SK-N-SH treated with all-trans-retinoic acid at 6 μM for 48 hours (cell line): ENCODE data around the gene BRINP3.

ENCODE experiments used
- ATAC-seq: fragments of 200-7000 bp; cut with Tn5 transposase; 3 replicates; pipeline ENCODE4 v1.9.1; 2020; ENCODE audit warnings: mild to moderate bottlenecking, moderate library complexity
- ARNTL ChIP-seq: fragments of 450-650 bp; formaldehyde crosslinking; IDR thresholded peaks from 2 replicates; pipeline ENCODE4 v1.5.0; 2020; ENCODE audit warnings: low read depth, mild to moderate bottlenecking, moderate library complexity, borderline replicate concordance
- BACH2 ChIP-seq: fragments of 250-450 bp; sonication (Bioruptor Pico); IDR thresholded peaks from 2 replicates; pipeline ENCODE4 v1.9.0; 2021; ENCODE audit warnings: mild to moderate bottlenecking, borderline replicate concordance
- CREB5 ChIP-seq: fragments of 250-450 bp; sonication (Bioruptor Pico); IDR thresholded peaks from 2 replicates; pipeline ENCODE4 v1.5.1; 2020; ENCODE audit warnings: low read depth, mild to moderate bottlenecking, moderate library complexity
- CSDC2 ChIP-seq: fragments of 250-450 bp; sonication (Bioruptor Pico); IDR thresholded peaks from 2 replicates; pipeline ENCODE4 v1.5.0; 2020; ENCODE audit warnings: mild to moderate bottlenecking, moderate library complexity
- CSRNP3 ChIP-seq: fragments of 250-450 bp; sonication (Bioruptor Pico); IDR thresholded peaks from 2 replicates; pipeline ENCODE4 v1.5.1; 2021; ENCODE audit warnings: mild to moderate bottlenecking, moderate library complexity
- GLIS3 ChIP-seq: fragments of 250-450 bp; sonication (Bioruptor Pico); IDR thresholded peaks from 2 replicates; pipeline ENCODE4 v1.5.0; 2020; ENCODE audit warnings: mild to moderate bottlenecking, moderate library complexity
- ISL1 ChIP-seq: fragments of 250-450 bp; sonication (Bioruptor Pico); IDR thresholded peaks from 2 replicates; pipeline ENCODE4 v2.1.2; 2022; ENCODE audit warnings: mild to moderate bottlenecking, moderate library complexity
- OSR1 ChIP-seq: fragments of 250-450 bp; sonication (Bioruptor Pico); IDR thresholded peaks from 2 replicates; pipeline ENCODE4 v1.8.0; 2022; ENCODE audit warnings: moderate library complexity, mild to moderate bottlenecking, inconsistent platforms
- PATZ1 ChIP-seq: fragments of 250-450 bp; sonication (Bioruptor Pico); IDR thresholded peaks from 2 replicates; pipeline ENCODE4 v1.8.0; 2020; ENCODE audit warnings: mild to moderate bottlenecking, moderate library complexity, borderline replicate concordance
- POU6F1 ChIP-seq: fragments of 250-450 bp; sonication (Bioruptor Pico); IDR thresholded peaks from 2 replicates; pipeline ENCODE4 v1.8.0; 2021; ENCODE audit warnings: low read depth, mild to moderate bottlenecking, moderate library complexity, borderline replicate concordance
- PPARA ChIP-seq: fragments of 250-450 bp; sonication (Bioruptor Pico); IDR thresholded peaks from 2 replicates; pipeline ENCODE4 v1.5.0; 2020; ENCODE audit warnings: mild to moderate bottlenecking, borderline replicate concordance
- RARB ChIP-seq: fragments of 250-450 bp; sonication (Bioruptor Pico); IDR thresholded peaks from 2 replicates; pipeline ENCODE4 v1.8.0; 2021; ENCODE audit warnings: mild to moderate bottlenecking, moderate library complexity
- SNAI2 ChIP-seq: fragments of 250-450 bp; sonication (Bioruptor Pico); IDR thresholded peaks from 2 replicates; pipeline ENCODE4 v1.5.0; 2020; ENCODE audit warnings: mild to moderate bottlenecking, moderate library complexity
- TCF4 ChIP-seq: fragments of 250-450 bp; sonication (Bioruptor Pico); IDR thresholded peaks from 2 replicates; pipeline ENCODE4 v1.8.0; 2021; ENCODE audit warnings: mild to moderate bottlenecking, moderate library complexity, borderline replicate concordance
- TOX ChIP-seq: fragments of 250-450 bp; sonication (Bioruptor Pico); IDR thresholded peaks from 2 replicates; pipeline ENCODE4 v1.8.0; 2021; ENCODE audit warnings: mild to moderate bottlenecking, moderate library complexity, borderline replicate concordance
- TSHZ2 ChIP-seq: fragments of 250-450 bp; sonication (Bioruptor Pico); IDR thresholded peaks from 2 replicates; pipeline ENCODE4 v1.5.0; 2020; ENCODE audit warnings: mild to moderate bottlenecking, moderate library complexity
- ZC3H10 ChIP-seq: fragments of 250-450 bp; sonication (Bioruptor Pico); IDR thresholded peaks from 2 replicates; pipeline ENCODE4 v1.5.1; 2021; ENCODE audit warnings: mild to moderate bottlenecking, moderate library complexity
- ZFP3 ChIP-seq: fragments of 250-450 bp; sonication (Bioruptor Pico); IDR thresholded peaks from 2 replicates; pipeline ENCODE4 v1.5.0; 2020; ENCODE audit warnings: mild to moderate bottlenecking, moderate library complexity
- ZFP30 ChIP-seq: fragments of 450-650 bp; formaldehyde crosslinking; IDR thresholded peaks from 2 replicates; pipeline ENCODE4 v1.5.0; 2022; ENCODE audit warnings: mild to moderate bottlenecking, moderate library complexity
- ZNF565 ChIP-seq: fragments of 450-650 bp; formaldehyde crosslinking; conservative IDR thresholded peaks from 2 replicates; pipeline ENCODE4 v1.5.0; 2020; ENCODE audit warnings: low read depth, mild to moderate bottlenecking, moderate library complexity
- ZNF70 ChIP-seq: fragments of 450-650 bp; formaldehyde crosslinking; IDR thresholded peaks from 2 replicates; pipeline ENCODE4 v1.5.0; 2020; ENCODE audit warnings: mild to moderate bottlenecking, moderate library complexity
- ZNF8 ChIP-seq: fragments of 450-650 bp; formaldehyde crosslinking; IDR thresholded peaks from 2 replicates; pipeline ENCODE4 v1.5.0; 2020; ENCODE audit warnings: mild to moderate bottlenecking, moderate library complexity

The BRINP3 gene

GRCh38 chr1:190475421-190476141 lies 2.1 kb downstream of the BRINP3 start:
- no peak for ATAC-seq
- TF ChIP-seq POU6F1 (CRISPR knock-in tag), result no peak
- no peak for TF ChIP-seq OSR1 (CRISPR knock-in tag)
- TF ChIP-seq CSRNP3 (CRISPR knock-in tag), result no peak
- TF ChIP-seq CSDC2 (CRISPR knock-in tag), result no peak
- no peak for TF ChIP-seq TOX
- TF ChIP-seq TSHZ2 (CRISPR knock-in tag), result no peak
- TF ChIP-seq ZNF70 (CRISPR knock-in tag), result no peak
- no peak for TF ChIP-seq GLIS3 (CRISPR knock-in tag)
- no peak for TF ChIP-seq ARNTL (CRISPR knock-in tag)
- TF ChIP-seq, all 23 proteins: peak for 0

- no peak for ATAC-seq
- TF ChIP-seq TOX, result no peak
- TF ChIP-seq TCF4, result no peak
- TF ChIP-seq BACH2 (CRISPR knock-in tag), result no peak
- no peak for TF ChIP-seq ZNF565 (CRISPR knock-in tag)
- TF ChIP-seq ZFP3 (CRISPR knock-in tag), result no peak
- TF ChIP-seq PATZ1 (CRISPR knock-in tag), result no peak
- TF ChIP-seq ZNF70 (CRISPR knock-in tag), result no peak
- TF ChIP-seq, all 23 proteins: peak for 0
Observed at GRCh38 chr1:190474650-190475211, 2.9 kb downstream of the BRINP3 start.

- TF ChIP-seq CSDC2 (CRISPR knock-in tag) (no peak), CSRNP3 (CRISPR knock-in tag) (no peak), TOX (no peak), ZNF8 (CRISPR knock-in tag) (no peak), ARNTL (CRISPR knock-in tag) (no peak), CREB5 (CRISPR knock-in tag) (no peak), TSHZ2 (CRISPR knock-in tag) (no peak), RARB (CRISPR knock-in tag) (no peak), ZNF70 (CRISPR knock-in tag) (no peak), ZC3H10 (CRISPR knock-in tag) (no peak), TCF4 (no peak), GLIS3 (CRISPR knock-in tag) (no peak), ZNF565 (CRISPR knock-in tag) (no peak), ZFP30 (CRISPR knock-in tag) (no peak), ISL1 (no peak), SNAI2 (CRISPR knock-in tag) (no peak), PPARA (no peak)
- ATAC-seq, result no peak
Observed at GRCh38 chr1:190474010-190474409, 3.7 kb downstream of the BRINP3 start.
